WTC11 (cell line): ENCODE results near the gene SH2D4B. TPM values are rescaled to one million over a fixed set of nuclear protein-coding genes. Genes with fewer than 3 reads are reported as not detected.

Experiments used
- ATAC-seq: fragments of 200-7000 bp; cut with Tn5 transposase; 2 replicates; pipeline ENCODE4 v1.10.0; 2021; ENCODE audit warnings: mild to moderate bottlenecking, moderate library complexity
- CTCF ChIA-PET: fragments of 300-600 bp; sonication (Branson Sonifier 250); formaldehyde crosslinking; loops from one replicate; lab custom pipeline; 2021; ENCODE audit warnings: antibody characterized with exemption; lab: Charles Lee
- POLR2A ChIA-PET: fragments of 350-600 bp; sonication (Branson Sonifier 250); formaldehyde crosslinking; loops from one replicate; lab custom pipeline; 2021; ENCODE audit warnings: antibody characterized with exemption; lab: Charles Lee
- DNase-seq: peaks from one replicate; pipeline ENCODE4 v3.0.0; 2021; ENCODE audit warnings: low spot score
- H3K27ac Mint-ChIP-seq: 2 replicates; pipeline ENCODE4 v1.8.0; 2021; ENCODE audit warnings: mixed read lengths
- H3K27me3 Mint-ChIP-seq: 2 replicates; pipeline ENCODE4 v1.8.0; 2021; ENCODE audit warnings: low read depth, mild to moderate bottlenecking, moderate library complexity, mixed read lengths
- H3K36me3 Mint-ChIP-seq: 2 replicates; pipeline ENCODE4 v1.8.0; 2021; ENCODE audit warnings: mixed read lengths
- H3K4me1 Mint-ChIP-seq: 2 replicates; pipeline ENCODE4 v1.8.0; 2022; ENCODE audit warnings: mixed read lengths
- H3K4me3 Mint-ChIP-seq: 2 replicates; pipeline ENCODE4 v1.8.0; 2021; ENCODE audit warnings: mild to moderate bottlenecking, moderate library complexity, mixed read lengths
- H3K9me3 Mint-ChIP-seq: 2 replicates; pipeline ENCODE4 v1.8.0; 2021; ENCODE audit warnings: mixed read lengths
- CBFB ChIP-seq: sonication (generic); formaldehyde crosslinking; IDR thresholded peaks from 2 replicates; pipeline ENCODE4 v1.8.1; 2022; ENCODE audit warnings: mild to moderate bottlenecking, low read depth, missing genetic modification reagents
- EMX1 ChIP-seq: fragments of 250-450 bp; sonication (Bioruptor Pico); IDR thresholded peaks from 2 replicates; pipeline ENCODE4 v1.8.0; 2021; ENCODE audit warnings: mild to moderate bottlenecking
- FOXJ3 ChIP-seq: sonication (generic); formaldehyde crosslinking; IDR thresholded peaks from 2 replicates; pipeline ENCODE4 v1.9.0; 2021; ENCODE audit warnings: missing genetic modification reagents, mild to moderate bottlenecking, borderline replicate concordance
- FOXP1 ChIP-seq: sonication (generic); formaldehyde crosslinking; IDR thresholded peaks from 2 replicates; pipeline ENCODE4 v1.8.0; 2022; ENCODE audit warnings: missing genetic modification reagents, mild to moderate bottlenecking, moderate library complexity, borderline replicate concordance
- GRHL2 ChIP-seq: fragments of 250-450 bp; sonication (Bioruptor Pico); IDR thresholded peaks from 2 replicates; pipeline ENCODE4 v1.8.0; 2022; ENCODE audit warnings: mild to moderate bottlenecking, moderate library complexity; ENCODE audit not compliant: insufficient replicate concordance, severe bottlenecking
- HMGA2 ChIP-seq: fragments of 250-450 bp; sonication (Bioruptor Pico); IDR thresholded peaks from 2 replicates; pipeline ENCODE4 v1.4.0; 2021; ENCODE audit warnings: mild to moderate bottlenecking, moderate library complexity
- JAZF1 ChIP-seq: fragments of 250-450 bp; sonication (Bioruptor Pico); IDR thresholded peaks from 2 replicates; pipeline ENCODE4 v1.9.0; 2021; ENCODE audit warnings: moderate library complexity, mild to moderate bottlenecking, inconsistent platforms
- JUN ChIP-seq: sonication (generic); formaldehyde crosslinking; IDR thresholded peaks from 2 replicates; pipeline ENCODE4 v1.8.0; 2023; ENCODE audit warnings: mild to moderate bottlenecking, missing genetic modification reagents
- KAT7 ChIP-seq: sonication (generic); formaldehyde crosslinking; IDR thresholded peaks from 2 replicates; pipeline ENCODE4 v1.8.1; 2023; ENCODE audit warnings: missing genetic modification reagents, mild to moderate bottlenecking, borderline replicate concordance
- MXD4 ChIP-seq: fragments of 250-450 bp; sonication (Bioruptor Pico); IDR thresholded peaks from 2 replicates; pipeline ENCODE4 v1.8.0; 2021; ENCODE audit warnings: mild to moderate bottlenecking, moderate library complexity, borderline replicate concordance
- MYBL2 ChIP-seq: sonication (generic); formaldehyde crosslinking; IDR thresholded peaks from 2 replicates; pipeline ENCODE4 v1.8.1; 2023; ENCODE audit warnings: mild to moderate bottlenecking, moderate library complexity, missing genetic modification reagents
- SOX15 ChIP-seq: fragments of 250-450 bp; sonication (Bioruptor Pico); IDR thresholded peaks from 2 replicates; pipeline ENCODE4 v1.9.0; 2021; ENCODE audit warnings: mild to moderate bottlenecking
- SP1 ChIP-seq: sonication (generic); formaldehyde crosslinking; conservative IDR thresholded peaks from 2 replicates; pipeline ENCODE4 v1.8.1; 2022; ENCODE audit warnings: missing genetic modification reagents
- TCF7 ChIP-seq: sonication (generic); formaldehyde crosslinking; IDR thresholded peaks from 2 replicates; pipeline ENCODE4 v1.8.0; 2022; ENCODE audit warnings: mild to moderate bottlenecking, low read depth, missing genetic modification reagents, moderate library complexity
- ZNF219 ChIP-seq: sonication (generic); formaldehyde crosslinking; IDR thresholded peaks from 2 replicates; pipeline ENCODE4 v1.8.0; 2023; ENCODE audit warnings: missing genetic modification reagents, mild to moderate bottlenecking, borderline replicate concordance
- ZNF423 ChIP-seq: fragments of 250-450 bp; sonication (Bioruptor Pico); IDR thresholded peaks from 2 replicates; pipeline ENCODE4 v2.1.2; 2022; ENCODE audit warnings: mild to moderate bottlenecking, moderate library complexity
- total RNA-seq: library from RNA; stranded (reverse); gene quantifications from 3 replicates; pipeline ENCODE4 v1.2.3, GENCODE V29; 2021
- TF ChIP-seq, protein P1 (sequence below): sonication (generic); formaldehyde crosslinking; IDR thresholded peaks from 2 replicates; pipeline ENCODE4 v1.8.1; 2022; ENCODE audit warnings: mild to moderate bottlenecking, moderate library complexity, missing genetic modification reagents
- TF ChIP-seq, protein P2 (sequence below): sonication (generic); formaldehyde crosslinking; IDR thresholded peaks from 2 replicates; pipeline ENCODE4 v1.8.1; 2023; ENCODE audit warnings: mild to moderate bottlenecking, missing genetic modification reagents, moderate library complexity
- TF ChIP-seq, protein P3 (sequence below): sonication (generic); formaldehyde crosslinking; IDR thresholded peaks from 2 replicates; pipeline ENCODE4 v1.8.0; 2022; ENCODE audit warnings: mild to moderate bottlenecking, missing genetic modification reagents
- TF ChIP-seq, protein P4 (sequence below): sonication (generic); formaldehyde crosslinking; IDR thresholded peaks from 2 replicates; pipeline ENCODE4 v1.8.0; 2022; ENCODE audit warnings: mild to moderate bottlenecking, missing genetic modification reagents
- TF ChIP-seq, protein P5 (sequence below): sonication (generic); formaldehyde crosslinking; IDR thresholded peaks from 2 replicates; pipeline ENCODE4 v1.8.0; 2023; ENCODE audit warnings: mild to moderate bottlenecking, missing genetic modification reagents
- TF ChIP-seq, protein P6 (sequence below): fragments of 250-450 bp; sonication (Bioruptor Pico); conservative IDR thresholded peaks from 2 replicates; pipeline ENCODE4 v1.9.0; 2021; ENCODE audit warnings: mild to moderate bottlenecking
- TF ChIP-seq, protein P7 (sequence below): fragments of 250-450 bp; sonication (Bioruptor Pico); IDR thresholded peaks from 2 replicates; pipeline ENCODE4 v2.1.2; 2022; ENCODE audit warnings: mild to moderate bottlenecking, moderate library complexity

The SH2D4B gene
- total RNA-seq, 1 experiment from 2014 or later, result 0.04 TPM

DNA sequence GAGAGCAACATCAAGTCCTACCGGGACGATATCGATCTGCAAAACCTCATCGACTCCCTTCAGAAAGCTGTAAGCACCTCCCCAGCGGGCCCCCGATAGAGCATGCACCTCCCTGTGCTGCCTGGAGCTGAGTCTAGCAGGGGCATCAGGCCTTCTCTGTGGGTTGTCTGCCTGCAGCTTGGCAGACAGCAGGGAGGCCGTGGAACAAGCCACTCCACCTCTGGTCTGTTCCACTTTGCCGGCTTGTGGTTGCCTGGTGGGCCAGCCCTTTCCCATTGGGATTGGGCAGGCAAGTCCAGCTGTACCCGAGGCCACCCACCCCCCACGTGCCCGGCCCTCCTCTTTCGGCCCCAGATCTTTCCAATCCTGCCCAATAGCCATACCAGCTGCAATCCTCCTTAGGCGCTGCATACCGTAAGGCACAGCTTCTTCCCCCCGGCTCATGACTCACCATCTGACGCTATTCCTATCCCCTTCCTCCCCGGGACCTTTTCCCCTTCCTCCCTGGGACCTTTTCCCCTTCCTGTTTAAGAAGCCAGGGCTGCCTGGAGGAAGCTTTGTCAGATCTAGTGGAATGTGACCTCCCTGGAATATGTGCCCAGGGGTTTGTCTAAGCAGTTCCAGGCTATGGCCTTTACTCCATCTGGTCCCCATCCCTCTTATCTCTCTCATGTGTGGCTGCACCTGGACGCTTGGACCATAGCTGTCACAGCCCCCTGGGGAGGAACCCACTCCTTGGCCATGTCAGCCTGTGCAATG, 28.1 kb upstream of the SH2D4B start:
- H3K27me3 Mint-ChIP-seq, result no peaks in the 10 kb centered on the region
- ATAC-seq, result no peak
- POLR2A ChIA-PET, result interaction anchor here (0.7 kb wide), 1 partner anchor 101 kb away, joined by 3 read pairs; the partner anchor contains the start of gene PRXL2A
- no peak overlapping the region; the same call in 1 of the 2 replicates for H3K27ac Mint-ChIP-seq
- TF ChIP-seq MXD4 (CRISPR knock-in tag) (no peak), SP1 (no peak), KAT7 (CRISPR knock-in tag) (no peak), TCF7 (CRISPR knock-in tag) (no peak), CBFB (CRISPR knock-in tag) (no peak), GRHL2 (CRISPR knock-in tag) (no peak), ZNF219 (no peak), FOXP1 (no peak), EMX1 (CRISPR knock-in tag) (no peak), JUN (CRISPR knock-in tag) (no peak), ZNF423 (CRISPR knock-in tag) (no peak)
- TF ChIP-seq, protein P1, sequence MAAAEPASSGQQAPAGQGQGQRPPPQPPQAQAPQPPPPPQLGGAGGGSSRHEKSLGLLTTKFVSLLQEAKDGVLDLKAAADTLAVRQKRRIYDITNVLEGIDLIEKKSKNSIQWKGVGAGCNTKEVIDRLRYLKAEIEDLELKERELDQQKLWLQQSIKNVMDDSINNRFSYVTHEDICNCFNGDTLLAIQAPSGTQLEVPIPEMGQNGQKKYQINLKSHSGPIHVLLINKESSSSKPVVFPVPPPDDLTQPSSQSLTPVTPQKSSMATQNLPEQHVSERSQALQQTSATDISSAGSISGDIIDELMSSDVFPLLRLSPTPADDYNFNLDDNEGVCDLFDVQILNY, result no peak
- TF ChIP-seq, protein P2, sequence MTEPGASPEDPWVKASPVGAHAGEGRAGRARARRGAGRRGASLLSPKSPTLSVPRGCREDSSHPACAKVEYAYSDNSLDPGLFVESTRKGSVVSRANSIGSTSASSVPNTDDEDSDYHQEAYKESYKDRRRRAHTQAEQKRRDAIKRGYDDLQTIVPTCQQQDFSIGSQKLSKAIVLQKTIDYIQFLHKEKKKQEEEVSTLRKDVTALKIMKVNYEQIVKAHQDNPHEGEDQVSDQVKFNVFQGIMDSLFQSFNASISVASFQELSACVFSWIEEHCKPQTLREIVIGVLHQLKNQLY (CRISPR knock-in tag), result no peak
- TF ChIP-seq, protein P3, sequence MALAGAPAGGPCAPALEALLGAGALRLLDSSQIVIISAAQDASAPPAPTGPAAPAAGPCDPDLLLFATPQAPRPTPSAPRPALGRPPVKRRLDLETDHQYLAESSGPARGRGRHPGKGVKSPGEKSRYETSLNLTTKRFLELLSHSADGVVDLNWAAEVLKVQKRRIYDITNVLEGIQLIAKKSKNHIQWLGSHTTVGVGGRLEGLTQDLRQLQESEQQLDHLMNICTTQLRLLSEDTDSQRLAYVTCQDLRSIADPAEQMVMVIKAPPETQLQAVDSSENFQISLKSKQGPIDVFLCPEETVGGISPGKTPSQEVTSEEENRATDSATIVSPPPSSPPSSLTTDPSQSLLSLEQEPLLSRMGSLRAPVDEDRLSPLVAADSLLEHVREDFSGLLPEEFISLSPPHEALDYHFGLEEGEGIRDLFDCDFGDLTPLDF (CRISPR knock-in tag), result no peak
- TF ChIP-seq, protein P4, sequence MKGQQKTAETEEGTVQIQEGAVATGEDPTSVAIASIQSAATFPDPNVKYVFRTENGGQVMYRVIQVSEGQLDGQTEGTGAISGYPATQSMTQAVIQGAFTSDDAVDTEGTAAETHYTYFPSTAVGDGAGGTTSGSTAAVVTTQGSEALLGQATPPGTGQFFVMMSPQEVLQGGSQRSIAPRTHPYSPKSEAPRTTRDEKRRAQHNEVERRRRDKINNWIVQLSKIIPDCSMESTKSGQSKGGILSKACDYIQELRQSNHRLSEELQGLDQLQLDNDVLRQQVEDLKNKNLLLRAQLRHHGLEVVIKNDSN (CRISPR knock-in tag), result no peak
- H3K4me1 Mint-ChIP-seq, result peaks cover 6% of the 10 kb centered on the region
- CTCF ChIA-PET, result interaction anchor here (1.5 to 20.7 kb wide), 2 partner anchors 56 to 87 kb away, joined by 4 to 802 read pairs; partner anchors contain the start of gene TSPAN14
- H3K9me3 Mint-ChIP-seq, result no peaks in the 10 kb centered on the region
- H3K36me3 Mint-ChIP-seq, result peaks cover 40% of the 10 kb centered on the region
- no peak overlapping the region for H3K4me3 Mint-ChIP-seq
- DNase-seq, result no peak

DNA sequence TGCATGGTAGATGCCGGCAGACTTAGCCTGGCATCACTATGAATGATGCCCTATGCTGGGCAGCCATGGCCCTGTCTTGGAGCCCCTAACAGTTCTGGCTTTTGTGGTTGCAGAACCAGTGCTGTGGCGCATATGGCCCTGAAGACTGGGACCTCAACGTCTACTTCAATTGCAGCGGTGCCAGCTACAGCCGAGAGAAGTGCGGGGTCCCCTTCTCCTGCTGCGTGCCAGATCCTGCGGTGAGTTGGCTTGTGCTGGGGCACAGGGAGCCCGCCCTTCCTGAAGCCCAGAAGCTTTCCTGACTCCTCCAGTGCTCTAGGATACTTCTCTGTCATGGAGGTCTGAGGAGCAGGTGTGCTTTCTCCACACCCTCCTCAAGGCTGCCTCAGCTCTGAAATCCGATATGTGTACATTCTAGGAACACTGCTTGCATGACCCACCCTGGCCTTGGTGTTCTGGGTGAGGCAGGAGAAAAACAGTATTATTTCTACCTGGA, 25.6 kb upstream of the SH2D4B start:
- no peak overlapping the region for H3K27ac Mint-ChIP-seq
- ATAC-seq, result no peak
- no peaks in the 10 kb centered on the region for H3K9me3 Mint-ChIP-seq
- ChIA-PET POLR2A (no interaction called here), CTCF (interaction anchor here (0.7 to 20.7 kb wide), 12 partner anchors 8 to 151 kb away, joined by 3 to 802 read pairs (median 6); partner anchors contain the start of gene TSPAN14)
- no peak for DNase-seq
- H3K4me3 Mint-ChIP-seq, result no peak overlapping the region
- no peaks in the 10 kb centered on the region for H3K27me3 Mint-ChIP-seq
- peaks cover 47% of the 10 kb centered on the region for H3K36me3 Mint-ChIP-seq
- H3K4me1 Mint-ChIP-seq, result no peaks in the 10 kb centered on the region
- TF ChIP-seq HMGA2 (no peak), MYBL2 (CRISPR knock-in tag) (no peak), JAZF1 (CRISPR knock-in tag) (no peak), SOX15 (CRISPR knock-in tag) (no peak), FOXJ3 (CRISPR knock-in tag) (no peak)
- TF ChIP-seq, protein P5, sequence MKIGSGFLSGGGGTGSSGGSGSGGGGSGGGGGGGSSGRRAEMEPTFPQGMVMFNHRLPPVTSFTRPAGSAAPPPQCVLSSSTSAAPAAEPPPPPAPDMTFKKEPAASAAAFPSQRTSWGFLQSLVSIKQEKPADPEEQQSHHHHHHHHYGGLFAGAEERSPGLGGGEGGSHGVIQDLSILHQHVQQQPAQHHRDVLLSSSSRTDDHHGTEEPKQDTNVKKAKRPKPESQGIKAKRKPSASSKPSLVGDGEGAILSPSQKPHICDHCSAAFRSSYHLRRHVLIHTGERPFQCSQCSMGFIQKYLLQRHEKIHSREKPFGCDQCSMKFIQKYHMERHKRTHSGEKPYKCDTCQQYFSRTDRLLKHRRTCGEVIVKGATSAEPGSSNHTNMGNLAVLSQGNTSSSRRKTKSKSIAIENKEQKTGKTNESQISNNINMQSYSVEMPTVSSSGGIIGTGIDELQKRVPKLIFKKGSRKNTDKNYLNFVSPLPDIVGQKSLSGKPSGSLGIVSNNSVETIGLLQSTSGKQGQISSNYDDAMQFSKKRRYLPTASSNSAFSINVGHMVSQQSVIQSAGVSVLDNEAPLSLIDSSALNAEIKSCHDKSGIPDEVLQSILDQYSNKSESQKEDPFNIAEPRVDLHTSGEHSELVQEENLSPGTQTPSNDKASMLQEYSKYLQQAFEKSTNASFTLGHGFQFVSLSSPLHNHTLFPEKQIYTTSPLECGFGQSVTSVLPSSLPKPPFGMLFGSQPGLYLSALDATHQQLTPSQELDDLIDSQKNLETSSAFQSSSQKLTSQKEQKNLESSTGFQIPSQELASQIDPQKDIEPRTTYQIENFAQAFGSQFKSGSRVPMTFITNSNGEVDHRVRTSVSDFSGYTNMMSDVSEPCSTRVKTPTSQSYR, result no peak
- TF ChIP-seq, protein P6, sequence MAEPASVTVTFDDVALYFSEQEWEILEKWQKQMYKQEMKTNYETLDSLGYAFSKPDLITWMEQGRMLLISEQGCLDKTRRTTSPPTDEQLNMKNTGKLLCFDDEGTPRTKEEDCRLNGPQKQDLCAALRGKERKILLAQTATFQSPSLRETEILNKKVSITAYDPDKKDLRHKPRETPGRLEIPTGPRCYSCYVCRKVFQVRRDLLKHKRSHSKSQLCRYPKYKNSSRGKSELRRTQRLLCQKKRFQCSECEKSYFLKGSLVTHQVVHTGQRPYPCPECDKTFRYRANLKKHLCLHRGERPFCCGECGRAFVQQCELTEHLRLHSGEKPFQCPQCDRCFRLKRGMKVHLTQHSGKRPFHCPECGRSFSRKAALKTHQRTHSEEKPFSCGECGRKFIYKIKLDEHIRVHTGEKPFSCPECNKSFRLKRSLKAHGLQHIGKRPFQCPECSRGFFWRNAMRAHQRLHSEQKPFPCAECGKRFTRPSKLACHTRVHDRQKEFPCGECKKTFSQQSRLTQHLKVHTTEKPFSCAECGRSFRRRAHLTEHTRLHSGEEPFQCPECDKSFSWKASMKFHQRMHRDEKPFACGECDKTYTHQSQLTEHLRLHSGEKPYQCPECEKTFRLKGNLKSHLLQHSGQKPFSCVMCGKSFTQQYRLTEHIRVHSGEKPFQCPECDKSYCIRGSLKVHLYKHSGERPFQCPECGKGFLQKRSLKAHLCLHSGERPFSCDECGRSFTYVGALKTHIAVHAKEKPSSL (CRISPR knock-in tag), result no peak
- TF ChIP-seq, protein P7, sequence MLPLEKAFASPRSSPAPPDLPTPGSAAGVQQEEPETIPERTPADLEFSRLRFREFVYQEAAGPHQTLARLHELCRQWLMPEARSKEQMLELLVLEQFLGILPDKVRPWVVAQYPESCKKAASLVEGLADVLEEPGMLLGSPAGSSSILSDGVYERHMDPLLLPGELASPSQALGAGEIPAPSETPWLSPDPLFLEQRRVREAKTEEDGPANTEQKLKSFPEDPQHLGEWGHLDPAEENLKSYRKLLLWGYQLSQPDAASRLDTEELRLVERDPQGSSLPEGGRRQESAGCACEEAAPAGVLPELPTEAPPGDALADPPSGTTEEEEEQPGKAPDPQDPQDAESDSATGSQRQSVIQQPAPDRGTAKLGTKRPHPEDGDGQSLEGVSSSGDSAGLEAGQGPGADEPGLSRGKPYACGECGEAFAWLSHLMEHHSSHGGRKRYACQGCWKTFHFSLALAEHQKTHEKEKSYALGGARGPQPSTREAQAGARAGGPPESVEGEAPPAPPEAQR, result no peak
